Thymus (tissue), 11 donors: ENCODE data around the gene B4GALNT2. TPM values are rescaled to one million over a fixed set of nuclear protein-coding genes. Genes with fewer than 3 reads are reported as not detected.
"Not testable (repeated sequence)": the region's sequence is repeated elsewhere in the genome, so short reads cannot be mapped to it uniquely, and the experiment has no call there.

ENCODE experiments used
- DNase-seq, 9 donors: peaks; one replicate each; pipeline ENCODE4 v3.0.0-alpha.2; 2013; ENCODE audit warnings: low spot score in 9 of 9, low read depth in 6 of 9, missing footprints in 1 of 9
- H3K27ac ChIP-seq, 2 donors: one replicate each; pipeline ENCODE4 v1.5.1; 2013; ENCODE audit warnings: control low read depth in 1 of 2, low read depth in 1 of 2, low read length in 1 of 2, mild to moderate bottlenecking in 1 of 2, moderate library complexity in 1 of 2
- H3K27me3 ChIP-seq, 2 donors: one replicate each; pipeline ENCODE4 v1.5.1; 2013; ENCODE audit warnings: low read length in 1 of 2; ENCODE audit not compliant: control insufficient read depth in 2 of 2, insufficient read depth in 1 of 2
- H3K36me3 ChIP-seq, 2 donors: one replicate each; pipeline ENCODE4 v1.5.1; 2013; ENCODE audit warnings: low read length in 1 of 2, mild to moderate bottlenecking in 1 of 2, moderate library complexity in 1 of 2; ENCODE audit not compliant: control insufficient read depth in 2 of 2, insufficient read depth in 2 of 2
- H3K4me1 ChIP-seq, 2 donors: one replicate each; pipeline ENCODE4 v1.5.1; 2013; ENCODE audit warnings: low read length in 2 of 2; ENCODE audit not compliant: control insufficient read depth in 2 of 2, insufficient read depth in 2 of 2
- H3K4me3 ChIP-seq, 2 donors: one replicate each; pipeline ENCODE4 v1.5.1; 2013; ENCODE audit warnings: low read length in 2 of 2, control low read depth in 1 of 2, mild to moderate bottlenecking in 1 of 2
- H3K9me3 ChIP-seq, 2 donors: one replicate each; pipeline ENCODE4 v1.5.1; 2013; ENCODE audit warnings: low read length in 1 of 2, mild to moderate bottlenecking in 1 of 2; ENCODE audit not compliant: control insufficient read depth in 2 of 2, insufficient read depth in 1 of 2
- WGBS: extraction: QIAGEN DNeasy Blood & Tissue Kit; methylation state at CpG from one replicate; pipeline ENCODE4 v1.1.7; 2013; 5-methylcytosine and 5-hydroxymethylcytosine counted together
- polyA plus RNA-seq: library from polyadenylated mRNA; stranded (reverse); fragments of 200-250 nt; gene quantifications from one replicate; pipeline ENCODE4 v1.2.3, GENCODE V29; 2013
- total RNA-seq: library from RNA; stranded (reverse); fragments of 120-200 nt; gene quantifications from one replicate; pipeline ENCODE4 v1.2.4, GENCODE V29; 2013
- donor health status: healthy.

The B4GALNT2 gene
- total and polyA plus RNA-seq, 2 donors: 0.02 to 0.05 TPM

- Histone ChIP-seq H3K9me3 (no peaks in the 10 kb centered on the region), H3K4me1 (no peaks in the 10 kb centered on the region), H3K27ac (no peak overlapping the region), H3K36me3 (no peaks in the 10 kb centered on the region), H3K27me3 (peaks cover 0 to 20% of the 10 kb centered on the region in 2 donors), H3K4me3 (no peak overlapping the region)
- no peak for DNase-seq
- WGBS: 92% methylated on average over 1 of the region's 1 CpG
These were observed 19.6 kb upstream of the B4GALNT2 start for GRCh38 chr17:49112936-49113335.

GRCh38 chr17:49114703-49115102 is 17.9 kb upstream of the B4GALNT2 start:
- Histone ChIP-seq H3K36me3 (no peaks in the 10 kb centered on the region), H3K9me3 (no peaks in the 10 kb centered on the region), H3K4me1 (no peaks in the 10 kb centered on the region), H3K27ac (no peak overlapping the region), H3K4me3 (no peak overlapping the region), H3K27me3 (peaks cover 0 to 24% of the 10 kb centered on the region in 2 donors)
- 89% methylated on average over 1 of the region's 1 CpG for WGBS
- DNase-seq: no peak

DNA sequence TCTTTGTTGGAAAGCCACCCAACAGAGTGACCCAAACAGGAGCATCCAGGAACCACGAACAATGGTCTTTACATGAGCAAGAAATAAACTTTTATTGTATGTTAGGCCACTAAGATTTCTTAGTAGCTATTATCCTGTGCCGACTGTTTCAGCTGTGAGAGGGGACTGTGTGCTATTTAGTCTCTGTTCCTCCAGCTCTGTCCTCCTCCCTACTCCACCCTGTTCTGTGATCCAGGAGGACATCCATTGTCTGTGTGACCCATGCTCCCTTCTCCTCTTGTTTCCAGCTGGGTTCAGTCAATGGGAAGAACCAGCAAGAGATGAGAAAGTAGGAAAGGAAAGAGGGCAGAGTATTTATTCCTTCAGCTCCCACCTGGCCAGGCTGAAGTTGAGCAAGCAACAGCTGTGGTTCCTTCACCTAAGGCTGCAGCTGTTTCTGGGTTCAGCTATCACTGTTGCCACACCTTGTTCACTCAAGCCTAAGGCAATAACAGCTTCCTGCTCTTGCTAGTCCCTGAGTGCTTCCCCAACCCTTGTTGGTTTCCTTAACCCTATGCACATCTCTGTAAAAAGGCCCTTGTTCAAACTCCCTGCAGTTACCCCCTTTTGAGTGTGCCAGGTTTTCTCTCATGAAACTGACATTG is 14.9 kb upstream of the B4GALNT2 start:
- H3K4me1 ChIP-seq: no peaks in the 10 kb centered on the region
- no peak overlapping the region for H3K4me3 ChIP-seq
- DNase-seq: no peak
- H3K27me3 ChIP-seq: peaks cover 0 to 36% of the 10 kb centered on the region in 2 donors
- 93% methylated on average over 2 of the region's 2 CpGs for WGBS
- H3K36me3 ChIP-seq: no peaks in the 10 kb centered on the region
- no peak overlapping the region for H3K27ac ChIP-seq
- no peaks in the 10 kb centered on the region for H3K9me3 ChIP-seq

- Histone ChIP-seq H3K9me3 (no peaks in the 10 kb centered on the region), H3K27ac (no peak overlapping the region), H3K4me3 (no peak overlapping the region), H3K4me1 (no peaks in the 10 kb centered on the region), H3K36me3 (no peaks in the 10 kb centered on the region), H3K27me3 (peaks cover 0 to 34% of the 10 kb centered on the region in 2 donors)
- 74% methylated on average over 3 of the region's 3 CpGs for WGBS
- no peak for DNase-seq
These were observed 12.4 kb upstream of the B4GALNT2 start for GRCh38 chr17:49120166-49120565.

GRCh38 chr17:49121696-49122292 is 10.8 kb upstream of the B4GALNT2 start:
- H3K27ac ChIP-seq: no peak overlapping the region
- DNase-seq: no peak
- no peaks in the 10 kb centered on the region for H3K9me3 ChIP-seq
- H3K36me3 ChIP-seq: no peaks in the 10 kb centered on the region
- no peak overlapping the region for H3K4me3 ChIP-seq
- peaks cover 0 to 29% of the 10 kb centered on the region in 2 donors for H3K27me3 ChIP-seq
- H3K4me1 ChIP-seq: no peaks in the 10 kb centered on the region
- 90% methylated on average over 6 of the region's 6 CpGs for WGBS

DNA sequence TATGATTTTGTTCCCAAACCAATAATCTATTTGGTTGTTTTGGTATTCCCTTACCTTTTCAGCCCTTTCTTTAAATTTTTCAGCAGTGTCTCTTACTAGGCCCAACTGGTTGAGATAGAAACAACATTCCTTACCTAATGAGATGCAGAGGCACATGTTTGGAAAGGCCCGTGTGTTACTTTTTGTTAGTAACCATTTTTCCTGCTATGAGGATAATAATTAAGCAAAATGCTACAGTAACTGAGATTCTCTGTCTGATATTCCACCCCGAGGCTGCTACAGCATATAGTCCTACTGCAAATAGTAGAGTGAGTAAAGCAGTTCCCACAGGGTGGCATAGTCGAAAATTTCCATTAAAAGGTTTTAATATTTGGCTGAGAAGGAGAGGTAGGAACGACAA is 10.0 kb upstream of the B4GALNT2 start:
- H3K27ac ChIP-seq: no peak overlapping the region
- H3K4me3 ChIP-seq: no peak overlapping the region
- H3K9me3 ChIP-seq: no peaks in the 10 kb centered on the region
- no peaks in the 10 kb centered on the region for H3K36me3 ChIP-seq
- H3K4me1 ChIP-seq: no peaks in the 10 kb centered on the region
- H3K27me3 ChIP-seq: peaks cover 0 to 25% of the 10 kb centered on the region in 2 donors
- no peak for DNase-seq
- 90% methylated on average over 4 of the region's 4 CpGs for WGBS

DNA sequence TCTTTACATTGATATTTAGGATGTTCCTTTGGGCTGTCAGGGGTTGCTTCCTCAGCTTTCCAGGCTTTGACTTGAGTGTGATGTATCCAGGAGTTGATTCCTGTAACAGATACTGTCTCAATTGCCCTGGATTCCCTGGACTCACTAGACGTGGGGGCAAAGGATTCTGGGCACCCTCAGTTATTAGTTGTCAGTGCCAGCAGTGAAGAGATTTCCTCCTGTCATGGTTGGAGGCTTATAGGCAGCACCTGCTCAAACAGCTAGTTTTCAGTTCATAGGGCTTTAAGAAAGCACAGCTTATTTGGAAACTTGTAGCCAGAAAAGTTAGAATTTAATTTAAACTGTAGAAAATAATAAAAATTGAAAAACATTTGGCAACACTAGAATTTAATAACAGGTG is 9.5 kb upstream of the B4GALNT2 start:
- Histone ChIP-seq H3K27ac (no peak overlapping the region), H3K4me1 (no peaks in the 10 kb centered on the region), H3K9me3 (no peaks in the 10 kb centered on the region), H3K36me3 (no peaks in the 10 kb centered on the region), H3K27me3 (peaks cover 0 to 22% of the 10 kb centered on the region in 2 donors), H3K4me3 (no peak overlapping the region)
- WGBS: 88% methylated on average over 1 of the region's 1 CpG
- DNase-seq: no peak

DNA sequence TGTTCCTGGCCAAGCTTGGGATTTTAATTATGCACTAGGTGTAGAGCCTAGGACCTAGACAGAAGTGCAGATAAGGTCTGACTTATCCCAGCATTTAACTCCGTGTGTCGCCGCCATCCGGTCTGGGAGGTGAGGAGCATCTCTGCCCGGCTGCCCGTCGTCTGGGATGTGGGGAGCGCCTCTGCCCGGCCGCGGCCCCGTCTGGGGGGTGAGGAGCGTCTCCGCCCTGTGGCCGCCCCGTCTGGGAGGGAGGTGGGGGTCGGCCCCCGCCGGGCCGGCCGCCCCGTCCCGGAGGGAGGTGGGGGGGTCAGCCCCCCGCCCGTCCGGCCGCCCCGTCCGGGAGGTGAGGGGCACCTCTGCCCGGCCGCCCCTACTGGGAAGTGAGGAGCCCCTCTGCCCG is 7.1 kb upstream of the B4GALNT2 start:
- Histone ChIP-seq H3K36me3 (no peaks in the 10 kb centered on the region), H3K9me3 (no peaks in the 10 kb centered on the region), H3K27ac (no peak overlapping the region), H3K4me3 (no peak overlapping the region), H3K27me3 (peaks cover 4 to 37% of the 10 kb centered on the region in 2 donors), H3K4me1 (no peaks in the 10 kb centered on the region)
- 95% methylated on average over 32 of the region's 32 CpGs for WGBS
- DNase-seq: no peak

DNA sequence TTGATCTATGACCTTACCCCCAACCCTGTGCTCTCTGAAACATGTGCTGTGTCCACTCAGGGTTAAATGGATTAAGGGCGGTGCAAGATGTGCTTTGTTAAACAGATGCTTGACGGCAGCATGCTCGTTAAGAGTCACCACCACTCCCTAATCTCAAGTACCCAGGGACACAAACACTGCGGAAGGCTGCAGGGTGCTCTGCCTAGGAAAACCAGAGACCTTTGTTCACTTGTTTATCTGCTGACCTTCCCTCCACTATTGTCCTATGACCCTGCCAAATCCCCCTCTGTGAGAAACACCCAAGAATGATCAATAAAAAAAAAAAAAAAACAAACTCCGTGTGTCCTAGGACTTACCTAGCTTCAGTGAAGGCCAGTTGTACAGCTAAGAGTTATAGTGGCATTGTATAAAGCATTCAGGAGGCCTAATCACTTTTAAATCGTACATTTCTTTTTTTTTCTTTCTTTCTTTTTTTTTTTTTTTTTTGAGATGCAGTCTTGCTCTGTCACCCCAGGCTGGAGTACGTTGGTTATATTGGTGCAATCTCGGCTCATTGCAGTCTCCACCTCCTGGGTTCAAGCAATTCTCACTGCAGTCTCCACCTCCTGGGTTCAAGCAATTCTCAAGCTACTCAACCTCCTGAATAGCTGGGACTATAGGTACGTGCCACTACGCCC is 6.2 kb upstream of the B4GALNT2 start:
- H3K4me1 ChIP-seq, H3K36me3 ChIP-seq, DNase-seq, H3K27ac ChIP-seq, H3K9me3 ChIP-seq, H3K4me3 ChIP-seq: not testable (repeated sequence)
- WGBS: 85% methylated on average over 10 of the region's 10 CpGs
- peaks cover 4 to 38% of the 10 kb centered on the region in 2 donors for H3K27me3 ChIP-seq
